IMR-90 (cell line): ENCODE results near the gene PTPRN2. TPM values are rescaled to one million over a fixed set of nuclear protein-coding genes. Genes with fewer than 3 reads are reported as not detected.

ENCODE experiments used
- ATAC-seq: fragments of 200-7000 bp; cut with Tn5 transposase; 2 replicates; pipeline ENCODE4 v1.9.1; 2020; ENCODE audit warnings: low read depth, mild to moderate bottlenecking, moderate library complexity
- BruUV-seq: library from RNA; stranded (reverse); fragments of 400-500 nt; replicated peaks from 2 replicates; lab custom pipeline; 2021; lab: Mats Ljungman, UMichigan
- CTCF ChIA-PET: fragments of 300-600 bp; formaldehyde crosslinking; extraction: SDS; loops from one replicate; lab custom pipeline; 2021; ENCODE audit warnings: antibody characterized with exemption; lab: Yijun Ruan, JAX
- POLR2A ChIA-PET: fragments of 300-600 bp; sonication (Branson Sonifier 250); formaldehyde crosslinking; loops from one replicate; lab custom pipeline; 2022; ENCODE audit warnings: antibody characterized with exemption; ENCODE audit not compliant: unreplicated experiment; lab: Charles Lee
- DNase-seq: peaks from one replicate; pipeline ENCODE4 v3.0.0; 2013
- H2AFZ ChIP-seq: replicated peaks from 2 replicates; pipeline ENCODE3; 2013; ENCODE audit warnings: low read length, mild to moderate bottlenecking; ENCODE audit not compliant: poor library complexity
- H2AK5ac ChIP-seq: 2 replicates; pipeline ENCODE4 v1.6.1; 2013; ENCODE audit warnings: low read depth, low read length, inconsistent platforms
- H2AK9ac ChIP-seq: replicated peaks from 2 replicates; pipeline ENCODE3; 2013; ENCODE audit warnings: mild to moderate bottlenecking, low read depth, low read length, moderate library complexity; ENCODE audit not compliant: poor library complexity
- H2BK120ac ChIP-seq: 2 replicates; pipeline ENCODE4 v1.6.1; 2013; ENCODE audit warnings: low read depth, low read length, inconsistent platforms
- H2BK15ac ChIP-seq: 3 replicates; pipeline ENCODE4 v1.6.1; 2013; ENCODE audit warnings: low read depth, low read length, inconsistent platforms
- H2BK20ac ChIP-seq: 2 replicates; pipeline ENCODE4 v1.6.1; 2013; ENCODE audit warnings: low read depth, mild to moderate bottlenecking, inconsistent platforms, low read length, moderate library complexity
- H2BK5ac ChIP-seq: 2 replicates; pipeline ENCODE4 v1.6.1; 2013; ENCODE audit warnings: mild to moderate bottlenecking, low read depth, low read length, inconsistent platforms; ENCODE audit not compliant: poor library complexity, severe bottlenecking
- H3K14ac ChIP-seq: replicated peaks from 2 replicates; pipeline ENCODE4 v1.6.1; 2013; ENCODE audit warnings: low read depth, low read length, inconsistent platforms
- H3K18ac ChIP-seq: 2 replicates; pipeline ENCODE4 v1.6.1; 2013; ENCODE audit warnings: low read depth, low read length, control low read depth
- H3K23ac ChIP-seq: 2 replicates; pipeline ENCODE4 v1.6.1; 2013; ENCODE audit warnings: low read depth, low read length, inconsistent platforms
- H3K27ac ChIP-seq: 2 replicates; pipeline ENCODE4 v1.5.1; 2013; ENCODE audit warnings: mild to moderate bottlenecking, control low read depth, low read length; ENCODE audit not compliant: insufficient read depth
- H3K27me3 ChIP-seq: 2 replicates; pipeline ENCODE4 v1.6.1; 2013; ENCODE audit warnings: low read length; ENCODE audit not compliant: control insufficient read depth, insufficient read depth
- H3K36me3 ChIP-seq: 2 replicates; pipeline ENCODE4 v1.6.1; 2013; ENCODE audit warnings: low read length, mixed read lengths; ENCODE audit not compliant: control insufficient read depth, insufficient read depth
- H3K4ac ChIP-seq: 2 replicates; pipeline ENCODE4 v1.6.1; 2013; ENCODE audit warnings: low read depth, low read length, inconsistent platforms
- H3K4me1 ChIP-seq: 2 replicates; pipeline ENCODE4 v1.6.1; 2013; ENCODE audit warnings: low read length, mixed read lengths; ENCODE audit not compliant: control insufficient read depth, insufficient read depth
- H3K4me2 ChIP-seq: 2 replicates; pipeline ENCODE4 v1.6.1; 2013; ENCODE audit warnings: low read depth, mild to moderate bottlenecking, control low read depth, low read length, moderate library complexity
- H3K4me3 ChIP-seq: 2 replicates; pipeline ENCODE4 v1.5.1; 2013; ENCODE audit warnings: low read depth, mild to moderate bottlenecking, control low read depth, low read length, moderate library complexity; ENCODE audit not compliant: insufficient read depth
- H3K56ac ChIP-seq: 2 replicates; pipeline ENCODE4 v1.6.1; 2013; ENCODE audit warnings: low read length, inconsistent platforms; ENCODE audit not compliant: insufficient read depth; ENCODE audit errors: extremely low read depth
- H3K79me1 ChIP-seq, 2 experiments: 2 replicates each; pipeline ENCODE4 v1.6.1; 2013; ENCODE audit warnings: low read length in 2 of 2, inconsistent platforms in 1 of 2, low read depth in 1 of 2
- H3K9ac ChIP-seq: 2 replicates; pipeline ENCODE4 v1.6.1; 2013; ENCODE audit warnings: low read depth, low read length, control low read depth
- H3K9me1 ChIP-seq: 2 replicates; pipeline ENCODE4 v1.6.1; 2013; ENCODE audit warnings: low read length, inconsistent platforms; ENCODE audit not compliant: insufficient read depth
- H3K9me3 ChIP-seq: 2 replicates; pipeline ENCODE4 v1.6.1; 2013; ENCODE audit warnings: low read length; ENCODE audit not compliant: control insufficient read depth, insufficient read depth
- H4K20me1 ChIP-seq: 2 replicates; pipeline ENCODE4 v1.6.1; 2013; ENCODE audit warnings: low read length, inconsistent platforms; ENCODE audit not compliant: insufficient read depth
- H4K5ac ChIP-seq: 2 replicates; pipeline ENCODE4 v1.6.1; 2013; ENCODE audit warnings: mild to moderate bottlenecking, low read depth, low read length, control low read depth
- H4K8ac ChIP-seq, 2 experiments: 2 replicates each; pipeline ENCODE4 v1.6.1; 2013; ENCODE audit warnings: low read depth in 2 of 2, low read length in 2 of 2, control low read depth in 1 of 2, inconsistent platforms in 1 of 2
- H4K91ac ChIP-seq: 2 replicates; pipeline ENCODE4 v1.6.1; 2013; ENCODE audit warnings: low read depth, low read length, inconsistent platforms; ENCODE audit not compliant: insufficient read depth
- CEBPB ChIP-seq: IDR thresholded peaks from 2 replicates; pipeline ENCODE4 v1.6.1; 2012; ENCODE audit warnings: low read depth, low read length, improper control_type of control experiment
- CHD1 ChIP-seq: IDR thresholded peaks from 2 replicates; pipeline ENCODE4 v1.6.1; 2012; ENCODE audit warnings: low read depth, low read length, improper control_type of control experiment
- FOS ChIP-seq: fragments of 150-350 bp; IDR thresholded peaks from 2 replicates; pipeline ENCODE4 v1.6.1; 2016; ENCODE audit warnings: low read depth, low read length
- MAFK ChIP-seq: IDR thresholded peaks from 2 replicates; pipeline ENCODE4 v1.6.1; 2012; ENCODE audit warnings: low read depth, low read length, improper control_type of control experiment
- MAZ ChIP-seq: IDR thresholded peaks from 2 replicates; pipeline ENCODE4 v1.6.1; 2012; ENCODE audit warnings: low read depth, mild to moderate bottlenecking, low read length, improper control_type of control experiment, moderate library complexity, borderline replicate concordance
- NFE2L2 ChIP-seq: fragments of 150-350 bp; IDR thresholded peaks from 2 replicates; pipeline ENCODE4 v1.6.1; 2016; ENCODE audit warnings: low read depth, mild to moderate bottlenecking, low read length
- POLR2A ChIP-seq: IDR thresholded peaks from 2 replicates; pipeline ENCODE4 v1.6.1; 2012; ENCODE audit warnings: mild to moderate bottlenecking, low read depth, low read length
- RCOR1 ChIP-seq: IDR thresholded peaks from 2 replicates; pipeline ENCODE4 v1.6.1; 2012; ENCODE audit warnings: mild to moderate bottlenecking, low read length, improper control_type of control experiment; ENCODE audit not compliant: insufficient replicate concordance
- WGBS, 2 experiments: methylation state at CpG; one replicate each; pipeline versions ENCODE4 v1.1.5 to v1.1.7; 2013; ENCODE audit warnings: missing lambda C conversion rate in 2 of 2; ENCODE audit not compliant: insufficient read length in 1 of 2; ENCODE audit errors: extremely low coverage in 2 of 2; 5-methylcytosine and 5-hydroxymethylcytosine counted together
- dilution Hi-C: fragments of 300-500 bp; cut with HindIII; formaldehyde crosslinking; loops from one replicate; pipeline ENCODE4 v1.14.3; 2018; ENCODE audit warnings: low sequenced_read_pairs; ENCODE audit not compliant: unreplicated experiment
- in situ Hi-C: fragments of 300-500 bp; cut with MboI; formaldehyde crosslinking; loops from 3 replicates; pipeline ENCODE4 v1.14.3; 2019; ENCODE audit warnings: low sequenced_read_pairs, inconsistent platforms, mixed read lengths
- intact Hi-C: fragments of 100-400 bp; cut with micrococcal nuclease; formaldehyde crosslinking; loops from 2 replicates; pipeline ENCODE4 v1.10.0; 2022
- polyA plus RNA-seq, 3 experiments: library from polyadenylated mRNA; depleted of rRNA; stranded (reverse); fragments of >200 nt; gene quantifications; 2 replicates each; pipeline ENCODE4 v1.2.3, GENCODE V29; 2012; ENCODE audit warnings: low replicate concordance in 1 of 3
- total RNA-seq: library from RNA; depleted of rRNA; stranded (reverse); fragments of >200 nt; gene quantifications from 2 replicates; pipeline ENCODE4 v1.2.3, GENCODE V29; 2012
- TF ChIP-seq, protein P1 (sequence below): fragments of 150-350 bp; IDR thresholded peaks from 2 replicates; pipeline ENCODE4 v1.6.1; 2017; ENCODE audit warnings: mild to moderate bottlenecking, antibody characterized with exemption, low read length, low read depth

PTPRN2 gene
- total and polyA plus RNA-seq, 2 of the 4 experiments (the other 2 are of a cell fraction) = 0.03 TPM; not detected in 1

DNA sequence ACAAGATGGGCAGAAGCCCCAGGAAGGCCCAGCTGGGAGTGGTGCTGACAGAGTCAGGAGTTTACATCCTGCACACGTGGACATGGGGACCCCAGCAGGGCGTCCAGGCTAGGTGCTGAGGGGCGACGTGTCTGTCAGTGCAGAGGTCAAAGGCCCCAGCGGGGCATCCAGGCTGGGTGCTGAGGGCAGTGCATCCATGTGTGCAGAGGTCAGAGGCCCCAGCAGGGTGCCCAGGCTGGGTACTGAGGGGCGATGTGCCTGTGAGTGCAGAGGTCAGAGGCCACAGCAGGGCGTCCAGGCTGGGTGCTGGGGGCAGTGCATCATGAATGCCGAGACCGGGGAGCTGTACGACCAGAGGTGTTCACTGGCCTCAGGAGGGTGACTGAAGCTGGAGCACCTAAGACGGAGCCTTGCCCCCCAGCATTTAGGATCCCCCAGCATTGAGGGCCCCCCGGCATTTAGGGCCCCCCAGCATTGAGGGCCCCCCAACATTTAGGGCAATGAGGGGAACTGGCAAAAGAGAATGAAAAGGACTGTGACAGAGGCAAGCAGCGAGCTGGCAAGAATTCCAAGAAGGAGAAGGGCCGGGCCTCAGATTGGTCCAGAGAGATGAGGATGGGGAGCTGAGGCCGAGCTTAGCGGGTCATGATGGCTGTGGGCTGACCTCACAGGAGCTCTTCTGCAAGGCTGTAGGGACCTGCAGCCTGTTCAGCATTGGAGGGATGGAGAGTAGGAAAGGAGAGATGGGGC, 474.9 kb downstream of the PTPRN2 start:
- POLR2A ChIA-PET = no interaction called here
- Histone ChIP-seq H3K27me3 (no peaks in the 10 kb centered on the region), H2BK5ac (no peak overlapping the region), H3K4me3 (no peak overlapping the region), H3K4ac (no peak overlapping the region), H3K23ac (no peak overlapping the region), H4K91ac (no peak overlapping the region), H3K14ac (no peak overlapping the region), H4K8ac (no peak overlapping the region), H2AFZ (no peak overlapping the region), H2AK5ac (no peak overlapping the region), H3K9me3 (peaks cover 72% of the 10 kb centered on the region), H4K20me1 (no peaks in the 10 kb centered on the region), H3K79me1 (no peaks in the 10 kb centered on the region), H2BK120ac (no peak overlapping the region), H3K4me2 (no peak overlapping the region), H2BK20ac (no peak overlapping the region), H4K5ac (no peak overlapping the region), H3K27ac (no peak overlapping the region), H3K9ac (no peak overlapping the region), H3K9me1 (no peaks in the 10 kb centered on the region), H3K56ac (no peak overlapping the region), H2BK15ac (no peak overlapping the region), H3K18ac (no peak overlapping the region), H2AK9ac (no peak overlapping the region), H3K36me3 (no peaks in the 10 kb centered on the region), H3K4me1 (no peaks in the 10 kb centered on the region)
- intact Hi-C loops = no loop called here
- dilution Hi-C loops = no loop called here
- ATAC-seq (no peak), DNase-seq (no peak)
- 79% methylated on average over 10 of the region's 16 CpGs; no CpG with 5 or more reads in 1 of the 2 experiments for WGBS, 2 experiments
- in situ Hi-C loops = no loop called here
- CTCF ChIA-PET = no interaction called here
- no peak for TF ChIP-seq POLR2A
- no peak for TF ChIP-seq CHD1
- no peak for TF ChIP-seq CEBPB
- no peak for TF ChIP-seq MAFK
- TF ChIP-seq, protein P1, sequence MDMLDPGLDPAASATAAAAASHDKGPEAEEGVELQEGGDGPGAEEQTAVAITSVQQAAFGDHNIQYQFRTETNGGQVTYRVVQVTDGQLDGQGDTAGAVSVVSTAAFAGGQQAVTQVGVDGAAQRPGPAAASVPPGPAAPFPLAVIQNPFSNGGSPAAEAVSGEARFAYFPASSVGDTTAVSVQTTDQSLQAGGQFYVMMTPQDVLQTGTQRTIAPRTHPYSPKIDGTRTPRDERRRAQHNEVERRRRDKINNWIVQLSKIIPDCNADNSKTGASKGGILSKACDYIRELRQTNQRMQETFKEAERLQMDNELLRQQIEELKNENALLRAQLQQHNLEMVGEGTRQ = no peak
- no peak for TF ChIP-seq MAZ
- no peak for TF ChIP-seq RCOR1
- TF ChIP-seq NFE2L2 = no peak
- no peak for TF ChIP-seq FOS
- BruUV-seq = no TSS peak
